BE2C (cell line): ENCODE measurements around the gene OR52B2.
"Not testable (repeated sequence)": the region's sequence is repeated elsewhere in the genome, so short reads cannot be mapped to it uniquely, and the experiment has no call there.

Experiments used
- DNase-seq: peaks from one replicate; pipeline ENCODE4 v3.0.0-alpha.2; 2020
- H3K27me3 ChIP-seq: fragments of 250-450 bp; sonication (Bioruptor Pico); 2 replicates; pipeline ENCODE4 v1.5.1; 2020; ENCODE audit warnings: mild to moderate bottlenecking
- H3K36me3 ChIP-seq: fragments of 250-450 bp; sonication (Bioruptor Pico); 2 replicates; pipeline ENCODE4 v1.5.1; 2020; ENCODE audit warnings: mild to moderate bottlenecking
- H3K4me1 ChIP-seq: fragments of 250-450 bp; sonication (Bioruptor Pico); 2 replicates; pipeline ENCODE4 v1.5.1; 2020
- H3K4me3 ChIP-seq: 2 replicates; pipeline ENCODE4 v1.5.1; 2011; ENCODE audit warnings: low read depth, low read length
- H3K9me3 ChIP-seq: fragments of 250-450 bp; sonication (Bioruptor Pico); 2 replicates; pipeline ENCODE4 v1.5.1; 2020
- CTCF ChIP-seq: IDR thresholded peaks from 2 replicates; pipeline ENCODE4 v1.5.1; 2012; ENCODE audit warnings: mild to moderate bottlenecking, low read depth, low read length

OR52B2 gene

GRCh38 chr11:6191742-6192141 is 21.6 kb upstream of the OR52B2 start:
- Histone ChIP-seq H3K27me3 (no peaks in the 10 kb centered on the region), H3K36me3 (no peaks in the 10 kb centered on the region), H3K4me3 (no peak overlapping the region), H3K9me3 (no peaks in the 10 kb centered on the region), H3K4me1 (no peaks in the 10 kb centered on the region)
- no peak for TF ChIP-seq CTCF
- DNase-seq, result no peak

DNA sequence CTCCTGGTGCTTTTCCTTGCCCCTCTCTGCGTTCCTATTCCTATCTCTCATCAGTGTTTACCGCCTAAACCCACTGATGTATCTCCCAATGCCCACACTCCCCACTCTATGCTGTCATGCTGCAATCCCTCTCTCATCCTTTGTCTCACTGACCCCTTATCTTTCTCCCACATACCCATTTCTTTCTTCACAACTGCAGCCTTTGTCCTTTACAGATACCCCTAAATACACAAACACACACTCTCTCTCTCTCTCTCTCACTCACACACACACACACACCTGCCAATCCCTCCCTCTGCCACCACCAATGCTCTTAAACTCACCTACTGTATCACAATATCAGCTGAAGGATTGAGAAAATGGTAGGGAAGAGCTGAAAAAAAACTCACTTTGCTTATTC is 5.3 kb upstream of the OR52B2 start:
- TF ChIP-seq CTCF, result no peak
- no peak for DNase-seq
- no peaks in the 10 kb centered on the region for H3K27me3 ChIP-seq
- H3K4me1 ChIP-seq, result no peaks in the 10 kb centered on the region
- H3K36me3 ChIP-seq, result no peaks in the 10 kb centered on the region
- no peaks in the 10 kb centered on the region for H3K9me3 ChIP-seq
- H3K4me3 ChIP-seq, result no peak overlapping the region

DNA sequence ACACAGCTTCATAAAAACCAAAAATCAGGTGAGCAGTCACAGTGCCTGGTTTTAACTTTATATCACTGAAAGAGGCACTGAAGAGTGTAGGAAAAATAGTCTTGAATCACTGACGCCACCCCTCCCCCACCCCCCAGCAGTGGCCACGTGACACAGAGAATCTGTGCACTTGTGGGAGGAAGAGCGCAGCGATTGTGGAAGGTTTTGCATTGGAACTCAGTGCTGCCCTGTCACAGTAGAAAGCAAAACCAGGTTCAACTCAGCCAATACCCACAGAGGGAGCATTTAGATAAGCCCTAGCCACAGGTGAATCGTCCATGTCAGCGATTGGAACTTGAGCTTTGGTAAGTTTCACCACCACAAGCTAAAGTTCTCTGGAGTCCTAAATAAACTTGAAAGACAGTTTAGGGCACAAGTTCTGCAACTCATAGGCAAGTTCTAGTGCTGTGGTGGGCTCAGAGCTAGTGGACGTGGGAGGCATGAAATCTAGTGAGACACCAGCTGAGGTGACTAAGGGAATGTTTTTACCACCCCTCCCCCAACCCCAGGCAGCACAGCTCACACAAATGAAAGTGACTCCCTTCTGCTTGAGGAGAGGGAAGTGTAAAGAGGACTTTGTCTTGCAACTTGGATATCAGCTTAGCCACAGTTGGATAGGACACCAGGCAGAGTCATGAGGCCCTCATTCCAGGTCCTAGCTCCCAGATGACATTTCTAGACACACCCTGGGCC is 13.3 kb downstream of the OR52B2 start:
- TF ChIP-seq CTCF, result no peak
- no peak overlapping the region for H3K4me3 ChIP-seq
- H3K9me3 ChIP-seq, result no peaks in the 10 kb centered on the region
- H3K36me3 ChIP-seq, result no peaks in the 10 kb centered on the region
- H3K4me1 ChIP-seq, result no peaks in the 10 kb centered on the region
- no peak for DNase-seq
- no peaks in the 10 kb centered on the region for H3K27me3 ChIP-seq

GRCh38 chr11:6152126-6152525 is 18.0 kb downstream of the OR52B2 start:
- Histone ChIP-seq H3K27me3 (no peaks in the 10 kb centered on the region), H3K36me3 (no peaks in the 10 kb centered on the region), H3K9me3 (no peaks in the 10 kb centered on the region), H3K4me3 (no peak overlapping the region), H3K4me1 (no peaks in the 10 kb centered on the region)
- TF ChIP-seq CTCF, result no peak
- no peak for DNase-seq

GRCh38 chr11:6151117-6151516 is 19.0 kb downstream of the OR52B2 start:
- no peaks in the 10 kb centered on the region for H3K4me1 ChIP-seq
- H3K4me3 ChIP-seq, result no peak overlapping the region
- no peaks in the 10 kb centered on the region for H3K36me3 ChIP-seq
- no peaks in the 10 kb centered on the region for H3K27me3 ChIP-seq
- DNase-seq, result no peak
- H3K9me3 ChIP-seq, result no peaks in the 10 kb centered on the region
- no peak for TF ChIP-seq CTCF

- not testable (repeated sequence) for H3K9me3 ChIP-seq, H3K27me3 ChIP-seq, H3K4me1 ChIP-seq, H3K4me3 ChIP-seq, H3K36me3 ChIP-seq, DNase-seq
Observed at GRCh38 chr11:6143737-6144136, 26.4 kb downstream of the OR52B2 start.
